NCI-H1436 treated with DMSO at 0.1 percent for 48 hours (cell line): Measurements from ENCODE around the gene ALB.
"Not testable (repeated sequence)": the region's sequence is repeated elsewhere in the genome, so short reads cannot be mapped to it uniquely, and the experiment has no call there.

Experiments used
- DNase-seq: peaks from one replicate; lab custom pipeline; 2025; lab: John Stamatoyannopoulos, UW

The ALB gene

DNA sequence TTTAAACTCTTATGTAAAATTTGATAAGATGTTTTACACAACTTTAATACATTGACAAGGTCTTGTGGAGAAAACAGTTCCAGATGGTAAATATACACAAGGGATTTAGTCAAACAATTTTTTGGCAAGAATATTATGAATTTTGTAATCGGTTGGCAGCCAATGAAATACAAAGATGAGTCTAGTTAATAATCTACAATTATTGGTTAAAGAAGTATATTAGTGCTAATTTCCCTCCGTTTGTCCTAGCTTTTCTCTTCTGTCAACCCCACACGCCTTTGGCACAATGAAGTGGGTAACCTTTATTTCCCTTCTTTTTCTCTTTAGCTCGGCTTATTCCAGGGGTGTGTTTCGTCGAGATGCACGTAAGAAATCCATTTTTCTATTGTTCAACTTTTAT lies at the start of gene ALB:
ALB (plus strand) TSS at position 246 of the 400 bp plus-strand sequence; CDS start at position 287, 41 bp downstream.
- no peak for DNase-seq

DNA sequence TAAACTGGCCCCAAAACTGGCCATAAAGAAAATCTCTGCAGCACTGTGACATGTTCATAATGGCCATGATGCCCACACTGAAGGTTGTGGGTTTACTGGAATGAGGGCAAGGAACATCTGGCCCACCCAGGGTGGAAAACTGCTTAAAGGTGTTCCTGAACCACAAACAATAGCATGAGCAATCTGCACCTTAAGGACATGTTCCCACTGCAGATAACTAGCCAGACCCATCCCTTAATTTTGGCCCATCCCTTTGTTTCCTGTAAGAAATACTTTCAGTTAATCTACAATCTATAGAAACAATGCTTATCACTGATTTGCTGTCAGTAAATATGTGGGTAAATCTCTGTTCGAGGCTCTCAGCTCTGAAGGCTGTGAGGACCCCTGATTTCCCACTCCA lies 46.9 kb upstream of the ALB start:
- not testable (repeated sequence) for DNase-seq

DNA sequence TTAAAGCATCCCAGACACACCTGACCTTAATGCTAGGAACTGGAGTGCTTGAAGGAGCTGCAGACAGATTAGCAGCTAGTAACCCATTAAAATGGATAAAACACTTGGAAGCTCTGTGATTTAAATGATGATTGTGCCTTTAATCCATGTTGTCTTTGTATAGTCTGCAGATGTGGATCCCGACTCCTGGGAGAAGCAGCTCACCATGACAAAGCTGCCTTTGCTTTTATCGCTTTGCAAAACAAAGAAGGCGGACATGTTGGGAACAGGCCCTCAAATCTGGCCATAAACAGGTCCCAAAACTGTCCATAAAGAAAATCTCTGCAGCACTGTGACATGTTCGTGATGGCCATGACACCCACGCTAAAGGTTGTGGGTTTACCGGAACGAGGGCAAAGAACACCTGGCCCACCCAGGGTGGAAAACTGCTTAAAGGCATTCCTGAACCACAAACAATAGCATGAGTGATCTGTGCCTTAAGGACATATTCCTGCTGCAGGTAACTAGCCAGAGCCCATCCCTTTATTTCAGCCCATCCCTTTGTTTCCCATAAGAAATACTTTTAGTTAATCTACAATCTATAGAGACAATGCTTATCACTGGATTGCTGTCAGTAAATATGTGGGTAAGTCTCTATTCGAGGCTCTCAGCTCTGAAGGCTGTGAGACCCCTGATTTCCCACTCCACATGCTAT lies 34.4 kb upstream of the ALB start:
- DNase-seq, result not testable (repeated sequence)

DNA sequence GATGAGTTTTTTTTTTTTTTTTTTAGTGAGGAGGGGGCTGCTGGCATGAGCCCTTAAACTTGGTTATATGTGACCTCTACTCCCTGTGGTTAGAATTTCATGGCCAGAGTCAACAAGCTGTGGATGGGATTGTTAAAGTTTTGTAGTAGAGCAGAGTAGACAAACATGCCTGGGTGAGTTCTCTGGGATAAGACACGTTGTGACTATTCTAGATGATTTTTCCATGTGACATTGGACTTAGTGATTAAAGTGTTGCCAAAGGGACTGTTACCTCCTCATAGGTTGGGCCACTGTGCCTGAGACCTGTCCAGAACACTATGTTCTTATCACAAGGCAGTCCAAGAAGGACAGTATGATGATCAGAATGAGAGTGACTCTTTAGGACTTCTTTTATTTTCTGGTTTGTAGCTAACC lies 28.8 kb upstream of the ALB start:
- DNase-seq, result no peak

DNA sequence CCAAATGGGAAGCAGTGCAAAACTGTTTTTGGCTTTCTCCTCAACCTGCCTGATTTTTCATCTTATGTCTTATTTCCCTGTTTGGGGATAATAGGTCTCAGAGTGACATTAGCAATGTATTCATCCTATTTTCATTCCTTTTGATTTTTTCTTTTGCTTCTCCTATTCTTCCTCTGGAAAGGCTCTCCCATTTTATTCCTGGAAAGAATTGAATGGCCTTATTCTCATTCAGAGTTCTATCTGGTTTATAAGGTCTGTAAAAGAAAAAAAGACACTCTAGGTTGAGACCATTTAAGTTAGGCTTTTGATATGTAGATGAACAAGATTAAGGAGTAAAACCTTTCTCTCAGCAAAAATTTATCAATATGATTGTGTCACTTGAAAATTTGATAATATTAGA lies 27.8 kb upstream of the ALB start:
- no peak for DNase-seq

DNA sequence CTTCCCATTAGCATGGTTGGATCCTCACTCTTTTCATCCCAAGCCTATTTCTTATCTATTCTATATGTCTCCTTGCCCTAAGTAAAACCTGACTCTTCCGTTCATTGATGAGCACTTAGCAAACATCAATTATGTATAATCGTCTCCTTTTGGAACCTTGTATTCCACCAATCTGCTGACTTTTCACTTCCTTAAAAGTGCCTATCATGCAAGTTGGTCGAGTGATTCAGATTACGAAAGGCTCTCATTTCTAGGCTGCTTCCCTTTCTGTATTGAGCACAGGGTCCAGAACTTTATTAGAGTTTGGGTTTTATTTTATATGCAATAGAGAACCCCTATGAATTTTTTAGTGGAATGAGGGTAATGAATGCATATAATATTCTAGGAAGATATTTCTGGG lies 27.1 kb upstream of the ALB start:
- DNase-seq, result no peak

DNA sequence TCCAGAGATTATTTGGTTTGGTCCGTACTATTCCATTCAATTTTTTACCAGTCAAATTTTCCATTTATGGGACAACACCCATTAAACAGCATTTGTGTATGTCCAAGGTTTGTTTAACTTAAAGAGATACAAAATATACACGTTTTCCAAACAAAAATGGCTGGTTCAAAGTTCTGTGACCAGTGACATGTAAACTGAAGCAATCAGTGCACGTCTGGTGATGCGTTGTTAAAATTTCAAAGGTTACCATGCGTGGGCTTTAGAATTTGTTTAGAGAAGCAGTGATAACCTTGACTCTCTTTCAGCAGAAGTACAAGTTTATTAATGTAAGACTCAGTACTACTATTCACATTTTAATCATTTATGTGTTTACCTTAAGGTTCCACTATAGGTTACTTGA lies 25.2 kb upstream of the ALB start:
- no peak for DNase-seq

DNA sequence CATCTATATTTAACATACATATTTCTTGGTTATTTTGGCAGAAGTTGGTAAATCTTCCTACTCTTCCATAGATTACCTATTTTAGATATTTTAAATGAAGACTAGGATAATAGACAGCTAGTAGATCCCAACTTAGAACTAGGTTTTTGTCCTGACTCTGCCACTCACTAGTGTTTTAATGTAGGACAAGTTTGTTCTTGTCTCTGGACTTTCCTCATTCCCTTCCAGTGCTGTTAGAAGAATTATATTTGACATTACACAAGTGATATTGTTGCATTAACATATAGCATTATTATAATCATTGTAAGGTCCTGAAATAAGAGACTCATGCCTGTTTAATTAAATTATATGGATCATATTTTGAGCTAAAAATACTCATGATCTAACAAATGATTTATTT lies 24.1 kb upstream of the ALB start:
- DNase-seq, result no peak

DNA sequence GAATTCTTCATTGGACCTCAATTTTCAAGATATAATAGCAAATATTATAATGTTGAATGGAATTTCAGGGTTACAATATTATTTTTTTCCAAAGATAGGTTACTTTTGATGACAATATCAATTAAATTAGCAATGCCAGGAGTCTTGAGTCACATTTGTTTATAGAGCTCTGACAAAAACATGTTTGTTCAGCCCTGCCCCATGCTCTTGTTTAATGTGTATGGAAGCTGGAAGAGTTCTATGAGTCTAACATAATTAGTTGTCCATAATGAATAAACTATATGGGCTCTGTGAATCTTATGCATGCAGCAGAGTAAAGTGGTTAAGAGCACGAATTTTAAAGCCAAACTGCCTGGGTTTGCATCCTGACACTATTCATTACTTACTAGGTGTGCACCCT lies 22.9 kb upstream of the ALB start:
- DNase-seq, result no peak

DNA sequence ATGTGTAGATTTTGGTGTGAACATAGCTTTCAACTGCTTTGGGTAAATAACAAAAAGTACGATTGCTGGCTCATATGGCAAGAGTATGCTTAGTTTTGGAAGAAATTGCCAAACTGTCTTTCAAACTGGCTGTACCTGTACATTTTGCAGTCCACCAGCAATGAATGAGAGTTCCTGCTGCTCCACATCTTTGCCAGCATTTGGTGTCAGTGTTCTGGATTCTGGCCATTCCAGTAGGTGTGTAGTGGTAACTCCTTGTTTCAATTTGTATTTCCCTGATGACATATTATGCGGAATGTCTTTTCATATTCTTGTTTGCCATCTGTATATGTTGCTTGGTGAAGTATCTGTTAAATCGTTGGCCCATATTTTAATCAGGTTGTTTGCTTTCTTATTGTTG lies 20.6 kb upstream of the ALB start:
- DNase-seq, result no peak

DNA sequence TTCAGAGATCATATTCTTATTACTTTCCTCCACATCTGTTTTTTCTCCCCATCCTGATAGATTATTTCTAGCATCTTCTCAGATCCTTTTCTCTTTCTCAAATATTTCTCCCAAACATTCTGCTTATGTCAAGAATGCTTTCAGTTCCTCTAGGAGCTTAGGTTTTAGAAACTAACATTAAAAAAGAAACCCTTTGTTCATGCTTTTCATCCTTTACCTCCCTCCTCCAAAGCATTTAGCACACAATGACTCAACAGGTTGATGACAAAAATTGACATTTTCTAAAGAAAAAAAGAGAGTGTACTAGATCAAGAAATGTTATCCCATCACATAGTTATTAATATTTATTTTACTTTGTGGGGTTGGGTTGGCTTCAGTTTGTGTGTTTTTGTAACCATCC lies 16.5 kb upstream of the ALB start:
- no peak for DNase-seq

DNA sequence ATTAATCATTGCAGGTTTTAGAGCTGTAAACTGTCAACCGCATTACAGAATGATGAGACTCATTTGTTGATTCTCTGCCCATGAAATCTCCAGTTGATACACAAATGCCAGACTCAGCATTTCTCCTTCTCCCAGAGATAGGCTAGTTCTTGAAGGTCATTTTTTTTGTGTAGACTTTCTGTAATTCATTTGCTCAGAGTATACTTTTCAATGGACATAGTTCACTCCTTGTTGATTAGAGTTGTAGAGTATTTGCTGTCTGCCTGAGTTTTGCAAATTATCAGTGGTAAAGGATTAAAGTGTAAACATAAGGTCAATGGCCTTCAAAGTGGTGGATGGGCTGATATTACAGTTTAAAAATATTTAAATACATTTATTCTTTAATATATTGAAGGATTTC lies 15.2 kb upstream of the ALB start:
- no peak for DNase-seq

DNA sequence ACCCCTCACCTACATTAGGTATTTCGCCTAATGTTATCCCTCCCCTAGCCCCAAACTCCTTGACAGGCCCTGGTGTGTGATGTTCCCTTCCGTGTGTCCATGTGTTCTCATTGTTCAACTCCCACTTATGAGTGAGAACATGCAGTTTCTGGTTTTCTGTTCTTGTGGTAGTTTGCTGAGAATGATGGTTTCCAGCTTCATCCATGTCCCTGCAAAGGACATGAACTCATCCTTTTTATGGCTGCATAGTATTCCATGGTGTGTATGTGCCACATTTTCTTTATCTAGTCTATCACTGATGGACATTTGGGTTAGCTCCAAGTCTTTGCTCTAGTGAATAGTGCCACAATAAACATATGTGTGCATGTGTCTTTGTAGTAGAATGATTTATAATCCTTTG lies 14.4 kb upstream of the ALB start:
- not testable (repeated sequence) for DNase-seq

DNA sequence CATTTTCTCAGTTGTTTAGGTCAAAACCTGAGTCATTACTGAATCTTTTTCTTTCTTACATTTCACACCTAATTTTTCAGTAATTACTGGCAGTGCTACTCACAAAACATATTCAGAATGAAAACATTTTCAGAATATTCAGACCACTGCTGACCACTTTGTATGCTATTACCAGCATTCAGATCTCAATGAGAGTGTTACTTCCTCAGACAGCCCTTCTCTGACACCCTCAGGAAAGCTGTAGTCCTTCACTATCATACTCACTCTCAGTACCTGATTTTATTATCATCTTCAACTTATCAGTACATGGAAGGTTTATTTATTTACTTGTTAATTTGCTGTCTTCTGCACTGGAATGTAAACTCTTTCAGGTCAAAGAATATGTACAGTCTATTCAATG lies 12.3 kb upstream of the ALB start:
- no peak for DNase-seq

DNA sequence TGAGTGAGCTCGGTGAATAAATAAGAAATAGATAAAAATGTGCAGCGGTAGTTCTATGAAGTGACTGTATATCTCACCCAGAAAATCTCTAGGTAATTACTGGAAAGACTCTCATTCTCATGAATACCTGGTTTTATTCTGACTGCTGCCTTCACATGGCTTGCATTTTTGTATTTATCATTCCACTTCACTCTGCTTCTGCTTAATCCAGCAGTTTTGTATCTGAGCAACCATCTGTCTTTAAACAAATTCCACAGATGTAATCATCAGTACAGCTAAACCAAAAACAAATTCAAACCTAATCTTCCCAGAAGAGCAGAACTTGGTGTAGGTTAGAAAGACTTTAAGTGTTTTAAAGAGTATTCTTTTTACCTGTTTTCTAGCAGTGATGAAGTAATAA lies 11.2 kb upstream of the ALB start:
- DNase-seq, result no peak

DNA sequence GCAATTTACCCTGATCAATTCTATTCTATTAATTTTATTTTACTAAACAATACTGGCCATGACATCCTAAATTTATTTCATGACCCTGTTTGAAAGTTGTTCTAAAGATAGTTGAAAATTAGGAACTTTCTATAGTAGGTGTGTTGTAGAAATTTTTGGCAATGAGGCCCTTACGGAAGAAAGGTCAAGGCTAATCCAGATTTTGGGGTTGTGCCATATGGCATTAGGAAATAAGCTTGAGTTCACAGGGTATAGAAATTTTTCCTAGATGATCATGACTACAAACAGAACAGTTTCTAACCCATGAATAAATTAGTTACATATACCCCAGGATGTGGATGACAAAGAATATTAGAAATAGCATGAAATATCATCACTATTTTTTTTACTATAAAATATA lies 7.8 kb upstream of the ALB start:
- no peak for DNase-seq

DNA sequence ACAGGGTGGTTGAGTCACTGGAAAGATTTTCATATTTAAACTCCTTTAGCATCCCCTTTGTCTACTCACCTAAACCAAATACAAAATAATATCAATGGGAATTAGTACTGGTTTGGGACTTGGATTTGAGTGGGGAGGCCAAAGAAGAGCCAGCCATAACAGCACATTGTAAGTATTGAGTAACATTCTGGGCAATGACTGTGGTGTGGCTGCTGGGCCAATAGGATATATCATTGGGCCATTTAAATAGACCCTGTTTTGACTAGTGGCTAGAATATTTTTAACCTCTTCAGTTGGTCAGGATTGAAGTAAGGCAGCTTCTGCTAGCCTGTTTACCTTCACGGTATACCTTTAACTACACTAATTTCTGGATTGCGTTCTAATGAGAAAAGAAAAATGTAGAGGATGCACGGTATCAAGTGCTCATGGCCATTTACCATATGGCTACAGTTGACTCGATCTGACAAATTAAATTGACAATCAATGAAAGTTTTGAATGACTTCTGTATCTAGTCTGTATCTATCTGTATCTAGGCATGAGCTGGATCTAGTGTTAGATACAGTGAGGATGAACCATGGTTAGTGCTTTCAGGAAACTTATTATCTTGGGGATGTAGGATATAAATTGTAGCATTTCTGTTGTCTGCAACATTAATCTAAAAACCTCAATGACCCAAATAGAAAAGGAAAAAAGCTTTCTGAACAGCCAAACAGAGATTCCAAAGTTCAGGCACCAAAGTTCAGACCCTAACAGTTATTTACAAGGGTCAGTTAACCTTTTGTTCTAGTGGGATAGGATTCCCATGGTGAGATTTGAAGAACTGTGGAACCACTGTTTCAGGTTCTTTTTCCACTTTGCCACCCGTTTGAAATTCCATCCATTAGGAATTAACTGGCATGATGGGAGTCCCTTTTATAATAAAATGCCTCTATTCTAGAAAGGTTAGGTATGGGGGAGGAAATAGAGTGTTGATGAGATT lies 6.8 kb upstream of the ALB start:
- DNase-seq, result no peak

DNA sequence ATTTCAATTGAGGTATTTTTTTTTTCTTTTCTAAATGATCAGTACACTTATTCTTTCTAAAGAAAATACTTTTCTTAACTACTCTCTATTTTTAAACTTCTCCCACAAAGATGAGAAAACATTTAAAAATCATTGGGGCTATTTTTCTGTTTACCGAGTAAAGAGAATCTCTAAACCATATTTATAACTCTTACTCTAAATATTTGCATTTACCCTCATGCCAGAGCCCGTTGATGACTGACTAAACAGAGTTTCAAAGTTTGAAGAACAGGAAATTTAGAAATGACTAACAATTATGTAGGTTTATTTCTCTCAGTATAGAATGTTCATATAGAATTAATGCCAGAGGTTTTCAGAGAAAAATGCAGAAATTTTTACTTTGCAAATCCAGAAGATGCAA lies 2.7 kb upstream of the ALB start:
- no peak for DNase-seq

DNA sequence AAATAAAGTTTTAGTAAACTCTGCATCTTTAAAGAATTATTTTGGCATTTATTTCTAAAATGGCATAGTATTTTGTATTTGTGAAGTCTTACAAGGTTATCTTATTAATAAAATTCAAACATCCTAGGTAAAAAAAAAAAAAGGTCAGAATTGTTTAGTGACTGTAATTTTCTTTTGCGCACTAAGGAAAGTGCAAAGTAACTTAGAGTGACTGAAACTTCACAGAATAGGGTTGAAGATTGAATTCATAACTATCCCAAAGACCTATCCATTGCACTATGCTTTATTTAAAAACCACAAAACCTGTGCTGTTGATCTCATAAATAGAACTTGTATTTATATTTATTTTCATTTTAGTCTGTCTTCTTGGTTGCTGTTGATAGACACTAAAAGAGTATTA lies 370 bp downstream of the ALB start:
- DNase-seq, result no peak

DNA sequence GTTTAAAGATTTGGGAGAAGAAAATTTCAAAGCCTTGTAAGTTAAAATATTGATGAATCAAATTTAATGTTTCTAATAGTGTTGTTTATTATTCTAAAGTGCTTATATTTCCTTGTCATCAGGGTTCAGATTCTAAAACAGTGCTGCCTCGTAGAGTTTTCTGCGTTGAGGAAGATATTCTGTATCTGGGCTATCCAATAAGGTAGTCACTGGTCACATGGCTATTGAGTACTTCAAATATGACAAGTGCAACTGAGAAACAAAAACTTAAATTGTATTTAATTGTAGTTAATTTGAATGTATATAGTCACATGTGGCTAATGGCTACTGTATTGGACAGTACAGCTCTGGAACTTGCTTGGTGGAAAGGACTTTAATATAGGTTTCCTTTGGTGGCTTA lies 1.1 kb downstream of the ALB start:
- DNase-seq, result no peak

DNA sequence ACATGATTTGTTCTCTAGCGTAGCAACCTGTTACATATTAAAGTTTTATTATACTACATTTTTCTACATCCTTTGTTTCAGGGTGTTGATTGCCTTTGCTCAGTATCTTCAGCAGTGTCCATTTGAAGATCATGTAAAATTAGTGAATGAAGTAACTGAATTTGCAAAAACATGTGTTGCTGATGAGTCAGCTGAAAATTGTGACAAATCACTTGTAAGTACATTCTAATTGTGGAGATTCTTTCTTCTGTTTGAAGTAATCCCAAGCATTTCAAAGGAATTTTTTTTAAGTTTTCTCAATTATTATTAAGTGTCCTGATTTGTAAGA lies 2.4 kb downstream of the ALB start:
- no peak for DNase-seq

DNA sequence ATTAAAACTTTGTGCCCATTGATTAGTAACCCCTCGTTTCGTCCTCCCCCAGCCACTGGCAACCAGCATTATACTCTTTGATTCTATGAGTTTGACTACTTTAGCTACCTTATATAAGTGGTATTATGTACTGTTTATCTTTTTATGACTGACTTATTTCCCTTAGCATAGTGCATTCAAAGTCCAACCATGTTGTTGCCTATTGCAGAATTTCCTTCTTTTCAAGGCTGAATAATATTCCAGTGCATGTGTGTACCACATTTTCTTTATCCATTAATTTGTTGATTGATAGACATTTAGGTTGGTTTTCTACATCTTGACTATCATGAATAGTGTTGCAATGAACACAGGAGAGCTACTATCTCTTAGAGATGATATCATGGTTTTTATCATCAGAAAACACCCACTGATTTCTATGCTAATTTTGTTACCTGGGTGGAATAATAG lies 3.2 kb downstream of the ALB start:
- DNase-seq, result no peak

DNA sequence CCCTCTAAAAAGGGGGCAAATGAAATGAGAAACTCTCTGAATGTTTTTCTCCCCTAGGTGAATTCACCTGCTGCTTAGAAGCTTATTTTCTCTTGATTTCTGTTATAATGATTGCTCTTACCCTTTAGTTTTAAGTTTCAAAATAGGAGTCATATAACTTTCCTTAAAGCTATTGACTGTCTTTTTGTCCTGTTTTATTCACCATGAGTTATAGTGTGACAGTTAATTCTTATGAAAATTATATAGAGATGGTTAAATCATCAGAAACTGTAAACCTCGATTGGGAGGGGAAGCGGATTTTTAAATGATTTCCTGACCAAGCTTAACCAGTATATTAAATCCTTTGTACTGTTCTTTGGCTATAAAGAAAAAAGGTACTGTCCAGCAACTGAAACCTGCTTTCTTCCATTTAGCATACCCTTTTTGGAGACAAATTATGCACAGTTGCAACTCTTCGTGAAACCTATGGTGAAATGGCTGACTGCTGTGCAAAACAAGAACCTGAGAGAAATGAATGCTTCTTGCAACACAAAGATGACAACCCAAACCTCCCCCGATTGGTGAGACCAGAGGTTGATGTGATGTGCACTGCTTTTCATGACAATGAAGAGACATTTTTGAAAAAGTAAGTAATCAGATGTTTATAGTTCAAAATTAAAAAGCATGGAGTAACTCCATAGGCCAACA lies 4.2 kb downstream of the ALB start:
- no peak for DNase-seq
